HEK293T (cell line): ENCODE results near the gene MIPEP.

Source experiments
- BHLHE40 ChIP-seq: fragments of 450-650 bp; IDR thresholded peaks from 2 replicates; pipeline ENCODE4 v1.6.1; 2016; ENCODE audit warnings: mild to moderate bottlenecking, moderate library complexity, borderline replicate concordance
- CTBP1 ChIP-seq: fragments of 450-650 bp; IDR thresholded peaks from 2 replicates; pipeline ENCODE4 v1.6.1; 2016; ENCODE audit warnings: borderline replicate concordance
- ELF4 ChIP-seq: fragments of 450-650 bp; IDR thresholded peaks from 2 replicates; pipeline ENCODE4 v1.6.1; 2017; ENCODE audit warnings: antibody characterized with exemption
- FOXA1 ChIP-seq: fragments of 450-650 bp; IDR thresholded peaks from 2 replicates; pipeline ENCODE4 v1.6.1; 2016; ENCODE audit warnings: mild to moderate bottlenecking
- FOXK2 ChIP-seq: fragments of 450-650 bp; IDR thresholded peaks from 2 replicates; pipeline ENCODE4 v1.6.1; 2016; ENCODE audit warnings: mild to moderate bottlenecking
- FOXM1 ChIP-seq: fragments of 450-650 bp; IDR thresholded peaks from 2 replicates; pipeline ENCODE4 v1.6.1; 2017; ENCODE audit warnings: mild to moderate bottlenecking, borderline replicate concordance
- HDGF ChIP-seq: fragments of 450-650 bp; IDR thresholded peaks from 2 replicates; pipeline ENCODE4 v1.6.1; 2017; ENCODE audit warnings: antibody characterized with exemption, borderline replicate concordance
- NFRKB ChIP-seq: fragments of 450-650 bp; IDR thresholded peaks from 2 replicates; pipeline ENCODE4 v1.6.1; 2016; ENCODE audit warnings: mild to moderate bottlenecking, moderate library complexity
- SP1 ChIP-seq: fragments of 450-650 bp; IDR thresholded peaks from 2 replicates; pipeline ENCODE4 v1.6.1; 2017
- SUZ12 ChIP-seq: fragments of 450-650 bp; IDR thresholded peaks from 2 replicates; pipeline ENCODE4 v1.6.1; 2016; ENCODE audit warnings: mild to moderate bottlenecking
- TARDBP ChIP-seq: fragments of 450-650 bp; IDR thresholded peaks from 2 replicates; pipeline ENCODE4 v1.6.1; 2016
- ZNF384 ChIP-seq: fragments of 450-650 bp; IDR thresholded peaks from 2 replicates; pipeline ENCODE4 v1.6.1; 2016
- TF ChIP-seq, protein P1 (sequence below): fragments of 450-650 bp; IDR thresholded peaks from 2 replicates; pipeline ENCODE4 v1.6.1; 2016

GRCh38 chr13:23848646-23849141, 40.5 kb downstream of the MIPEP start:
- no peak for TF ChIP-seq SP1
- TF ChIP-seq ELF4 = no peak
- TF ChIP-seq NFRKB = no peak
- no peak for TF ChIP-seq FOXM1
- TF ChIP-seq, protein P1, sequence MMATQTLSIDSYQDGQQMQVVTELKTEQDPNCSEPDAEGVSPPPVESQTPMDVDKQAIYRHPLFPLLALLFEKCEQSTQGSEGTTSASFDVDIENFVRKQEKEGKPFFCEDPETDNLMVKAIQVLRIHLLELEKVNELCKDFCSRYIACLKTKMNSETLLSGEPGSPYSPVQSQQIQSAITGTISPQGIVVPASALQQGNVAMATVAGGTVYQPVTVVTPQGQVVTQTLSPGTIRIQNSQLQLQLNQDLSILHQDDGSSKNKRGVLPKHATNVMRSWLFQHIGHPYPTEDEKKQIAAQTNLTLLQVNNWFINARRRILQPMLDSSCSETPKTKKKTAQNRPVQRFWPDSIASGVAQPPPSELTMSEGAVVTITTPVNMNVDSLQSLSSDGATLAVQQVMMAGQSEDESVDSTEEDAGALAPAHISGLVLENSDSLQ = no peak
- TF ChIP-seq TARDBP = no peak
- TF ChIP-seq BHLHE40 = no peak
- TF ChIP-seq CTBP1 = no peak
- no peak for TF ChIP-seq ZNF384
- no peak for TF ChIP-seq FOXA1
- TF ChIP-seq HDGF = no peak
- no peak for TF ChIP-seq SUZ12
- no peak for TF ChIP-seq FOXK2
